RWPE2 (cell line): Measurements from ENCODE around the gene GSK3B.

Experiments used
- ATAC-seq: fragments of 200-7000 bp; cut with Tn5 transposase; 3 replicates; pipeline ENCODE4 v1.9.1; 2021; ENCODE audit warnings: low read depth
- DNase-seq: peaks from one replicate; pipeline ENCODE4 v3.0.0-alpha.2; 2020; ENCODE audit warnings: low spot score
- H3K27ac ChIP-seq: fragments of 450-650 bp; 2 replicates; pipeline ENCODE4 v1.5.1; 2017; ENCODE audit warnings: mild to moderate bottlenecking; ENCODE audit not compliant: poor library complexity, severe bottlenecking
- H3K27me3 ChIP-seq: fragments of 250-450 bp; sonication (Bioruptor Pico); 2 replicates; pipeline ENCODE4 v1.5.1; 2021; ENCODE audit warnings: mild to moderate bottlenecking, moderate library complexity; ENCODE audit not compliant: insufficient read depth, poor library complexity, severe bottlenecking
- H3K36me3 ChIP-seq: fragments of 250-450 bp; sonication (Bioruptor Pico); 2 replicates; pipeline ENCODE4 v1.5.1; 2020; ENCODE audit warnings: low read depth, mild to moderate bottlenecking, moderate library complexity
- H3K4me1 ChIP-seq: fragments of 250-450 bp; sonication (Bioruptor Pico); 2 replicates; pipeline ENCODE4 v1.5.1; 2021; ENCODE audit warnings: mild to moderate bottlenecking, moderate library complexity; ENCODE audit not compliant: insufficient read depth, poor library complexity, severe bottlenecking
- H3K4me3 ChIP-seq: fragments of 250-450 bp; sonication (Bioruptor Pico); 2 replicates; pipeline ENCODE4 v1.5.1; 2021; ENCODE audit warnings: mild to moderate bottlenecking, moderate library complexity; ENCODE audit not compliant: severe bottlenecking
- H3K9me3 ChIP-seq: fragments of 250-450 bp; sonication (Bioruptor Pico); 2 replicates; pipeline ENCODE4 v1.5.1; 2021; ENCODE audit warnings: mild to moderate bottlenecking, moderate library complexity; ENCODE audit not compliant: severe bottlenecking
- CTCF ChIP-seq: fragments of 450-650 bp; IDR thresholded peaks from one replicate; pipeline ENCODE4 v1.5.1; 2017; ENCODE audit warnings: mild to moderate bottlenecking, moderate library complexity; ENCODE audit not compliant: poor library complexity, severe bottlenecking

GSK3B gene

DNA sequence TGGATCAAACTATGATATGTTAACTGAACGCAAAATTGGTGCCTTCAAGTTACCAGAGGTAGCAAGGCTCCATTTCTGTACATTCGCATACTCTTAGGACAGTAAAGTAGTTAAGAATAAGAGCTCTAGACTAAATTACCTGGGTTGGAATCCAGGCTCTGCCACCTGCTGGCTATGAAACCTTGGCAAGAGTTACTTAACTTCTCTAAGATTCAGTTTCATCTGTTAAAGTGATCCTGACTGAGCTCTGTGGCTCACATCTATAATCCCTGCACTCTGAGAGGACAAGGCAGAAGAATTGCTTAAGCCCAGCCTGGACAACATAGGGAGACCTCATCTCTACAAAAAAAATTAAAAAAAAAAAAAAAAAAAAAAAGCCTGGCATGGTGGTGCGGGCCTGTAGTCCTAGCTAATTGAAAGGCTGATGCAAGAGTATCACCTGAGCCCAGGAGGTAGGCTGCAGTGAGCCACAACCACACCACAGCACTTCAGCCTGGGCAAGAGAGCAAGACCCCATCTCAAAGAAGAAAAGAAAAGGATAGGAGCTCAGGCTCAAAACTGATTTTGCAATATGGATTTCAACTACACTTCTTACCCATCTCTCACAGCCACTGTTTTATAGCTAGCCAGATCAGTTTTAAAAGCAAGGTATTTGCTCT is 21.3 kb downstream of the GSK3B start:
- Histone ChIP-seq H3K4me1 (peaks cover 4% of the 10 kb centered on the region), H3K27me3 (no peaks in the 10 kb centered on the region), H3K27ac (no peak overlapping the region), H3K36me3 (peaks cover 74% of the 10 kb centered on the region), H3K9me3 (no peaks in the 10 kb centered on the region), H3K4me3 (no peak overlapping the region)
- no peak for DNase-seq
- peak; percentile 19 for TF ChIP-seq CTCF
- ATAC-seq, result peak; percentile 26; the same call in 2 of the 3 replicates

GRCh38 chr3:120071259-120071658 is 23.0 kb downstream of the GSK3B start:
- Histone ChIP-seq H3K27me3 (no peaks in the 10 kb centered on the region), H3K36me3 (peaks cover 79% of the 10 kb centered on the region), H3K4me3 (no peak overlapping the region), H3K27ac (no peak overlapping the region), H3K9me3 (no peaks in the 10 kb centered on the region), H3K4me1 (peaks cover 4% of the 10 kb centered on the region)
- DNase-seq (no peak), ATAC-seq (peak; percentile 8; the same call in 1 of the 3 replicates)
- TF ChIP-seq CTCF, result no peak

DNA sequence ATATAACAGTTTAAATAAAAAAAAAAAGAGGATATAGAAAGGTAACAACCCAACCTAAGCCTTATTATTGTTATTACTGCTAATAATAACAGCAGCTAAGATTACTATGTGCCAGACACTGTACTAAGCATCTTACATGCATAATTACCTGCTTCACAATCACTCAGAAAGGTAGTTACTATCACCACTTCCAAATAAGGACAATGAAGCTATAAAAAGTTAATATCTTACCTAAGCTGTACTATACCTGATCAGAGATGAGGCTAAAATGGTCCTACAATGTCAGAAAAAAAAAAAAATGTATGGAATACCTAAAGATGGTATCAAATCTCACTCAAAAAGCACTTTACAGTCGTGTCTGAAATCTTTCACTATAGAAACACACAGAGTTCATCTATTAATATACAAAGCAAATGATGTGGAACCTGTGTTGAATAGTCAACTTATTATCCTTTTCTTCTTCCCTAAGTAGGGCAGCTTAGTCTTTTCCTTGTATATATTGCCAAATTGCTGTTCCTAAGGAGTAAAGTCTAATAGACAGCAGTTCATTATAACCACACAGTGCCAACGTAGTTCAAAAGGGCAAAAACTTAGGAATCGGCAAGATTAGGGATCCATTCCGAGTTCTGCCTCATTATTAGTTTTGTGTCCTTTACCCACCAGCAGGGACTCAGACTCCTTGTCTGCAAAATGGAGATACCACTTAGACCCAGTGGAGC is 23.8 kb downstream of the GSK3B start:
- H3K27me3 ChIP-seq, result no peaks in the 10 kb centered on the region
- no peaks in the 10 kb centered on the region for H3K9me3 ChIP-seq
- peaks cover 4% of the 10 kb centered on the region for H3K4me1 ChIP-seq
- DNase-seq (no peak), ATAC-seq (0 out of 3 replicates have a peak, but pooled peaks have one; percentile 10)
- H3K4me3 ChIP-seq, result no peak overlapping the region
- TF ChIP-seq CTCF, result no peak
- peaks cover 75% of the 10 kb centered on the region for H3K36me3 ChIP-seq
- no peak overlapping the region for H3K27ac ChIP-seq

DNA sequence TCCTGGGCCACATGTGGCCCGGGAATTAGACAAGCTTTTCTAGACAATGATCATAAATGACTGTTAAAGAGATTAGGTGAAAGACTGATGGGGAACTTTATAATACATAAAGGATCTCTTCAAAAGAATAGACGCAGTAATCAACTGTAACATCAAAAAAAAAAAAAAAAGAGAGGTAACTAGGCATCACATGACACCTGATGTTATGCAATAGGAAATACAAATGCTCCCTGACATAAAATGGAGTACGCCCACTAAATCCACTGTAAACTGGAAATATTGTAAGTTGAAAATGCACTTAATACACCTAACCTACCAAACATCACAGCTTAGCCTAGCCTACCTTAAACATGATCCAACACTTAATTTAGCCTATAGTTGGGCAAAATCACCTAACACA is 27.2 kb downstream of the GSK3B start:
- ATAC-seq, result no peak
- Histone ChIP-seq H3K9me3 (no peaks in the 10 kb centered on the region), H3K4me3 (no peak overlapping the region), H3K36me3 (peaks cover 57% of the 10 kb centered on the region), H3K4me1 (peaks cover 4% of the 10 kb centered on the region), H3K27me3 (no peaks in the 10 kb centered on the region), H3K27ac (no peak overlapping the region)
- DNase-seq, result no peak
- TF ChIP-seq CTCF, result no peak

DNA sequence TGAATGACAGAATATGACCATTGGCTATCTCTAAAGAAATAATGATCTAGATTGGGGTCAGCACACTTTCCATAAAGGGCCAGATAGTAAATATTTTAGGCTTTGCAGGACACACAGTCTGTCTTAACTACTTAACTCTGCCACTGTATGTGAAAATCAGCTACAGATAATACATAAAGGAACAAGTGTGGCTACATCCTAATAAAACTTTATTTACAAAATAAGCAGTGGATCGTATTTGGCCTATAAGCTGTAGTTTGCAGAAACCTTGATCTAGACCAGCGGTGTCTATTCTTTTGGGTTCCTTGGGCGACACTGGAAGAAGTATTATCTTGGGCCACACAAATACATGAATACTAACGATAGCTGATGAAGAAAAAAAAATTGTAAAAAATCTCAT is 27.6 kb downstream of the GSK3B start:
- no peak for TF ChIP-seq CTCF
- no peak for ATAC-seq
- H3K4me3 ChIP-seq, result no peak overlapping the region
- no peak for DNase-seq
- no peaks in the 10 kb centered on the region for H3K9me3 ChIP-seq
- peaks cover 4% of the 10 kb centered on the region for H3K4me1 ChIP-seq
- H3K27ac ChIP-seq, result no peak overlapping the region
- H3K36me3 ChIP-seq, result peaks cover 57% of the 10 kb centered on the region
- no peaks in the 10 kb centered on the region for H3K27me3 ChIP-seq
